Stimulated activated CD8-positive, alpha-beta memory T cell treated with anti-CD3 and anti-CD28 coated beads, Interleukin-15, amount 100 ng/mL, for 48 hours (primary cell): ENCODE data around the gene BSN.

Experiments
- DNase-seq, 2 donors: peaks; one replicate each; pipeline ENCODE4 v3.0.0-alpha.2; 2020; ENCODE audit warnings: low read depth in 2 of 2

BSN gene

GRCh38 chr3:49629451-49629850 is 75.2 kb downstream of the BSN start:
- no peak for DNase-seq

GRCh38 chr3:49629866-49630265 is 75.6 kb downstream of the BSN start:
- no peak for DNase-seq

DNA sequence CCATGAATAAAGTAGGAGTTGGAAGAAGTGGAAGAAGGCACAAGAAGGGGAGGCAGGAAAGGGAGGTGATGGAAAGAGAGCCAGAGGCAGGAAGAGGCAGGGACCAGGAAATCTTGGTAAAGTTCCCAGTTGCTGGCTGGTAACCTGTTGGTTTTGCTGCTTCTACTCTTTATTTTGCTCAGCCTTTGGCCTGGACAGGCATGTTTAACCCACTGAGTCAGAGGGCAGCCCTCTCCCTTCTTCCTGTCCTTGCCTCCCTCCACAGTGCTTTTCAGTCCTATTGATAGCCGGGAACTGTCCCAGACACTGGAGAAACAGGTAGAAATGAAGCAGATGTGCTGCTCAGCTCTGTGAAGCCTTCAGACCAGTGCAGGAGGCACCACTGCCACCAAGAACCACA is 76.5 kb downstream of the BSN start:
- no peak for DNase-seq

DNA sequence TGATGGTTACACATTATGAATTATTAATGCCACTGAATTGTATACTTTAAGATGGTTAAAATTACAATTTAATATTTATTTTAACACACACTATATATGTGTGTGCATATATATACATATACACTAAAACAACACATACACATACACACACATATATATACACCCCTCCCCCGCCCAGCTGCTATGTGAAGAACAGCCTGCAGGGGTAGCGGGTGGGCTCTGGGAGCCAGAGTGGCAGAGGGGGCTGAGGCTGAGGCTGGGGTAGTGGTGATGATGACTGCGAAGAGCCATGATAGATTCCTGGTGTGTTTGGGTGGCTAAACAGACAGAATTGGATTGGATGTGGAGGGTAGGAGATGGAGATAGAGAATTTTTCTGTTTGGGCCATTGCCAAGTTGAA is 80.5 kb downstream of the BSN start:
- no peak for DNase-seq

DNA sequence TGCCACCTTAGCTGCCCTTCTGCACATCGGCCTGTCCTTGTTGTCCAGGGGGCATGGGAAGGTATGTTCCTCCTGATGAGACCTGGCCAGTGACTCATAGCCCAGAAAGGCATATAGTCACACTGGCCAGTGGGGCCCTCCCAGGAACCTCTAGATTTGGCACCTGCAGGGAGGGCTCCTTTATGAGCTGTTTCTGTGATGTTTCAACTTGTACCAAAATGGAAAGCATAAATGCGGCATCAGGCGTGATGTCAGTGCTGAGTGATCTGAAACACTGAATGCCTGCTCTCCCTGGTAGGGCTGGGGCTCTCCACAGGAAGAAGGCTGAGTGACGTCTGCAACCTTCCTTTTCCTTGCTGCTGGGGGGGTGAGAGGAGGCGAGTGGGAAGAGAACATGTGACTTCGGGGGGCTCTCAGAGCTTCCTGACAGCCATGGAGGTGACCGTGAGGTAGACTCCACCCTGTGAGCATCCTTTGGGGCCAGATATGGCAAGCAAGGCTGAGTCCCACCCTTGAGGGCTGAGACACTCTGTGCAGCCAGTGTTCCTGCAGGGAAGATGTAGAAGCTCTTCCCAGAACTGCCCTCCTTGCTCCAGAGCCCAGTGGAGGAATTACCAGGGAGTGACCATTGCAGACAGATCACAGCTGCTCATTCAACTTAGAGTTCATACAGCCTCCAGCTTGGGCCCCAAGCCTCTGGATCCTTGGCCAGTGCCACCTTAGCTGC is 82.8 kb downstream of the BSN start:
- DNase-seq: no peak

DNA sequence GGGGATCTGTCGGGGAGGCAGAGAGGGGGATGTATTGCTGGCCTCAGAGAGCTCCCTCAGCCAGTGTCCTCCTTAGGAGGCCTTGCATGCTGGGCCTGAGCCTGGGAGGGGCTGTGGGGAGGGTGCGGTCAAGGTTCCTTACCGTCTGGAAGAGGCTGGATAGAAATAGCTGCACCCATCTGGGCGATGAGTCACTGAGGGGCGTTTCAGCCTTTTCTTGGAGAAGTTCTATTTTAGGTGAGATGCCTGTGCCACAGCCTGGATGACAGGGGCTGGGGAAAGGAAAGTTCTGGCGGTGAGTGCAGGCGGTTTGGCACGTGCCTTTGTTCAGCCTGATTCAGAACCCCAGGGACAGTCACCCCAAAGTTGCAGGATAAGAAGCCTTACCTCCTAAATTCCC is 84.2 kb downstream of the BSN start:
- no peak for DNase-seq

DNA sequence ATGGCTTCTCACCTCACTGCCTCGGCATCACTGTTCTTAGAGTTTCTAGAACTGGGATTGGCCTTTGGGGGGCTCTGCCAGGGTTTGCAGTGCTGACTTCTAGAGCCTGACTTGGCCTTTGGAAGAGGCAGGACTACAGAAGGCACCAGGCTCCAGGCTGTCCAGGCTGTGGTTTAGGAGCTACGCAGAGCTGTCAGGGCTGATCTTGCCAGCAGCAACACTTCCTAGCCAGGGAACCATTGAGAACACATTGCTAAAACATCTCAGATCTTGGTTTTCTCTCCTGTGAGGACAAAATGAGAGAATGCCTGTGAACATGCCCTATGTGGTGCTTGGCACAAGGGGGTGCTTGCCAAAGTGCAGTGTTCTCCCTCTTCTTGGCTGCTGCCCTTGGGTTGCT is 85.3 kb downstream of the BSN start:
- no peak for DNase-seq

- no peak for DNase-seq
Measured at GRCh38 chr3:49641292-49641691, 87.0 kb downstream of the BSN start.

DNA sequence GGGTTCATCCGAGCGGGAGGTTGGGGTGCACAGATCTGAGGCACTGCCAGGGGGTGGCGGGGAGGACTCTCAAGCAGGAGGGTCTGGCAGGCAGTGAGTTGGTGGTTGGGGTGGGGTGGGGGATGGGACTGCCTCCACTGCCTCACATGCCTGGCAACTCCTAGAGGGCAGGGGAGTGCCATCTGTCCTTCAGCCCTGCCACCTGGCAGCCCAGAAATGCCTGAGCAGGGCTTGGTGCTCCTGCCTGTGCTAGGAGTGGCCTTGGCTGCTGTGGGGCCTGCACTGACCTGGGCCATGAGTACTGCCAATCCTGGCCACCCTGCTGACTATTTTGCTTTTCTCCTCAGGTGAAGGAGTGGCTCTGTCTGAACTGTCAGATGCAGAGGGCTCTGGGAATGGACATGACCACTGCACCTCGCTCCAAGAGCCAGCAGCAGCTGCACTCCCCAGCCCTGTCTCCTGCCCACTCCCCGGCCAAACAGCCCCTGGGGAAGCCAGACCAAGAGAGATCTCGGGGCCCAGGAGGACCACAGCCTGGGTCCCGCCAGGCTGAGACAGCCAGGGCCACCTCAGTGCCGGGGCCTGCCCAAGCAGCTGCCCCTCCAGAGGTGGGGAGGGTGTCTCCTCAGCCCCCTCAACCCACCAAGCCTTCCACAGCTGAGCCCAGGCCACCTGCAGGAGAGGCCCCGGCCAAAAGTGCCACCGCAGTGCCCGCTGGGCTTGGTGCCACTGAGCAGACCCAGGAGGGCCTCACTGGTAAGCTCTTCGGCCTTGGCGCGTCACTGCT is 87.8 kb downstream of the BSN start:
- no peak for DNase-seq

DNA sequence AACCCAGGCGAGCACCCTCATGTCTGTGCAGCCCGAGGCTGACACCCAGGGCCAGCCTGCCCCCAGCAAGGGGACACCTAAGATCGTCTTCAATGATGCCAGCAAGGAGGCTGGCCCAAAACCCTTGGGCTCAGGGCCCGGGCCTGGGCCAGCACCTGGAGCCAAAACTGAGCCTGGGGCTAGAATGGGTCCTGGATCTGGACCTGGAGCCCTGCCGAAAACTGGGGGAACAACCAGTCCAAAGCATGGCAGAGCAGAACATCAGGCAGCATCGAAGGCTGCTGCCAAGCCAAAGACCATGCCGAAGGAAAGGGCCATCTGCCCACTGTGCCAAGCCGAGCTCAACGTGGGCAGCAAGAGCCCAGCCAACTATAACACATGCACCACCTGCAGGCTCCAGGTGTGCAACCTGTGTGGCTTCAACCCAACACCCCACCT is 88.5 kb downstream of the BSN start:
- DNase-seq: no peak

GRCh38 chr3:49644684-49645083 is 90.4 kb downstream of the BSN start:
- DNase-seq: no peak

DNA sequence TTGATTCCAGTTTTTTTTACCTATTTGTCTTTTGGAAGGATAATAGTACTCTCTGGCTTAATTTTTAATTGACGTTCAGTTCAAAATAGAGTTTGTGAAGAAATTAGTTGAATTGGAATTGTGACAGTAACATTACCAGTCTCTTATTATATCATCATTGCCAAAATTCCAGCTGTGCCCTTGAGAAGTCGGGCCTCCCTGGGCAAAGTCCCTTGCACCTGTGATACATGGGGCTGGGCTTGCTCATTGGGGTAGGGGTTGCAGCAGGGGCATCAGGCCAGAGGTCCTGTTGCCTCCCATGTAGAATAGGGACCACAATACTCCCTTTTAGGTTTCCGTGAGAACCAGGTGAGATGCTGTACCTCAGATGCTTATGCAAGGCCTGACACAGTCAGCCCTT is 92.0 kb downstream of the BSN start:
- no peak for DNase-seq

- no peak for DNase-seq
Measured at GRCh38 chr3:49647741-49648140, 93.5 kb downstream of the BSN start.

DNA sequence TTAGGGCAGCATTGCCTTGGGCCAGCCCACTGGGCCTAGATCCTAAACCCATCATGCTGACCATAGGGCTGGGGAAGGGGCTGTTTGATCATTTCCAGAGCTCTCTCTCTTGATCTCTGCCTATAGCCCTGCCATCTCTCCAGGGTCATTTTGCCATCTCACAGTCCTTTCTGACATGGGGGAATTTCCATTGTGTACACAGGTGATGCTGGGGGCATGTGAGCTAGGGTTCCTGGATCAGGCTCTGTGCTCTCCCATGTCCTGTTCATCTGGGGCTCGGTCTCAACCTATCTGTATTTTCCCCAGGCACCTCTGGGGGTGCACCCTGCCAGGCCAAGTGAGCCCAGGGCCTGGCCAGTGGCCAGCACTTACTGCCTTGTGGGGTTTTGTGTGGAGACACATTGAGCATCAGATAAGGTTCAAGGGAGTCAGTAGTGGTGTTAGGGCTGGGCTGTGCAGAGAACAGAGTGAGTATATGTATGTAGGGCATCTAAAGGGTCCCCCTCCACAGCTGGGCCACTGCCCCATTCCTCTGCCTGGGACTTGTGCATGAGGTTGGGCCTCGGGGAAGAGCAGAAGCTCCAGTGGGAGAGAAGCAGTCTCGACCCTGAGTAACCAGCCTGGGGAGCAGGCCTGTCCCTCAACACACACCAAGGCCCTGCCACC is 94.2 kb downstream of the BSN start:
- no peak for DNase-seq

DNA sequence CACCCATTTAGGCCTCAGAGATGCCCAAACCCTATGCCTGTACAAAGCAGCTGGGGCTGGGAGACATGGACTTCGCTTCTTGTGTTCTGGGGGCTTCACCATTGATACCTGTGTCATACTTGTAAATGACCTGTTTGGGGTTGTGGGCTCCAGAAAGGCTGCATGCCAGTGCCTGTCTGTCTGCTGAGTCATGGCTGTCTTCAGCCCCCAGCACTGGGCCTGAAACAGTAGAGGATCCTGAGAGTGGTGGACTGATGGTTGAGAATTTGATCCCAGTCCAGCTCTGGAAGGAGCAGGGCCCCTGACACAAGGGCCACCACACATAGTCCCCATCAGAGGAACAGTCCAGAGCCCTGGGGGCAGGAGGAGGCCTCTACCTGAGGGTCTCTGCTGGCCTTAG is 95.3 kb downstream of the BSN start:
- DNase-seq: no peak

GRCh38 chr3:49650177-49650576 is 95.9 kb downstream of the BSN start:
- DNase-seq: no peak

GRCh38 chr3:49650637-49651036 is 96.4 kb downstream of the BSN start:
- DNase-seq: no peak

GRCh38 chr3:49652218-49652902 is 98.1 kb downstream of the BSN start:
- DNase-seq: no peak

GRCh38 chr3:49652903-49653415 is 98.7 kb downstream of the BSN start:
- no peak for DNase-seq

GRCh38 chr3:49653621-49654020 is 99.3 kb downstream of the BSN start:
- DNase-seq: no peak

- no peak for DNase-seq
Measured at GRCh38 chr3:49654176-49654825, 100.0 kb downstream of the BSN start.
